ENCODE data around the gene FAIM2. TPM values are rescaled to one million over a fixed set of nuclear protein-coding genes. Genes with fewer than 3 reads are reported as not detected.
"Not testable (repeated sequence)": the region's sequence is repeated elsewhere in the genome, so short reads cannot be mapped to it uniquely, and the experiment has no call there.

The FAIM2 gene
- total and polyA plus RNA-seq, 2 donors, result 0.24 to 0.41 TPM

- H3K9me3 ChIP-seq (ENCODE audit: control insufficient read depth in 2 of 2, insufficient read depth in 1 of 2, low read length in 1 of 2); H3K27me3 ChIP-seq (ENCODE audit: control insufficient read depth in 2 of 2, insufficient read depth in 1 of 2, low read length in 1 of 2); H3K27ac ChIP-seq (ENCODE audit: low read depth in 1 of 2, low read length in 1 of 2); H3K36me3 ChIP-seq (ENCODE audit: control insufficient read depth in 2 of 2, insufficient read depth in 2 of 2, low read length in 1 of 2); H3K4me3 ChIP-seq (ENCODE audit: low read length in 2 of 2); DNase-seq (ENCODE audit: low read depth in 6 of 9, low spot score in 9 of 9): not testable (repeated sequence)
- 99% methylated on average over 8 of the region's 8 CpGs for WGBS
- peaks cover 0 to 15% of the 10 kb centered on the region in 2 donors for H3K4me1 ChIP-seq (ENCODE audit: control insufficient read depth in 2 of 2, insufficient read depth in 2 of 2, low read length in 2 of 2)
These were observed 31.9 kb downstream of the FAIM2 start for GRCh38 chr12:49871811-49872251.

GRCh38 chr12:49871263-49871561, 32.5 kb downstream of the FAIM2 start:
- Histone ChIP-seq H3K9me3 (ENCODE audit: control insufficient read depth in 2 of 2, insufficient read depth in 1 of 2, low read length in 1 of 2) (no peaks in the 10 kb centered on the region), H3K27me3 (ENCODE audit: control insufficient read depth in 2 of 2, insufficient read depth in 1 of 2, low read length in 1 of 2) (peaks cover 0 to 6% of the 10 kb centered on the region in 2 donors), H3K36me3 (ENCODE audit: control insufficient read depth in 2 of 2, insufficient read depth in 2 of 2, low read length in 1 of 2) (no peaks in the 10 kb centered on the region), H3K27ac (ENCODE audit: low read depth in 1 of 2, low read length in 1 of 2) (no peak overlapping the region), H3K4me3 (ENCODE audit: low read length in 2 of 2) (no peak overlapping the region), H3K4me1 (ENCODE audit: control insufficient read depth in 2 of 2, insufficient read depth in 2 of 2, low read length in 2 of 2) (peaks cover 0 to 15% of the 10 kb centered on the region in 2 donors)
- DNase-seq (ENCODE audit: low read depth in 6 of 9, low spot score in 9 of 9), result no peak
- 95% methylated on average over 4 of the region's 4 CpGs for WGBS

GRCh38 chr12:49870501-49871262, 33.0 kb downstream of the FAIM2 start:
- Histone ChIP-seq H3K27ac (ENCODE audit: low read depth in 1 of 2, low read length in 1 of 2) (no peak overlapping the region), H3K9me3 (ENCODE audit: control insufficient read depth in 2 of 2, insufficient read depth in 1 of 2, low read length in 1 of 2) (no peaks in the 10 kb centered on the region), H3K4me1 (ENCODE audit: control insufficient read depth in 2 of 2, insufficient read depth in 2 of 2, low read length in 2 of 2) (peaks cover 0 to 15% of the 10 kb centered on the region in 2 donors), H3K27me3 (ENCODE audit: control insufficient read depth in 2 of 2, insufficient read depth in 1 of 2, low read length in 1 of 2) (peaks cover 0 to 6% of the 10 kb centered on the region in 2 donors), H3K4me3 (ENCODE audit: low read length in 2 of 2) (no peak overlapping the region), H3K36me3 (ENCODE audit: control insufficient read depth in 2 of 2, insufficient read depth in 2 of 2, low read length in 1 of 2) (no peaks in the 10 kb centered on the region)
- no peak for DNase-seq (ENCODE audit: low read depth in 6 of 9, low spot score in 9 of 9)
- WGBS, result 98% methylated on average over 11 of the region's 11 CpGs

- H3K27me3 ChIP-seq (ENCODE audit: control insufficient read depth in 2 of 2, insufficient read depth in 1 of 2, low read length in 1 of 2), result peaks cover 0 to 9% of the 10 kb centered on the region in 2 donors
- H3K36me3 ChIP-seq (ENCODE audit: control insufficient read depth in 2 of 2, insufficient read depth in 2 of 2, low read length in 1 of 2), result no peaks in the 10 kb centered on the region
- peaks cover 0 to 15% of the 10 kb centered on the region in 2 donors for H3K4me1 ChIP-seq (ENCODE audit: control insufficient read depth in 2 of 2, insufficient read depth in 2 of 2, low read length in 2 of 2)
- WGBS, result 94% methylated on average over 14 of the region's 14 CpGs
- H3K9me3 ChIP-seq (ENCODE audit: control insufficient read depth in 2 of 2, insufficient read depth in 1 of 2, low read length in 1 of 2), result no peaks in the 10 kb centered on the region
- DNase-seq (ENCODE audit: low read depth in 6 of 9, low spot score in 9 of 9), result no peak
- H3K27ac ChIP-seq (ENCODE audit: low read depth in 1 of 2, low read length in 1 of 2), result peak overlapping the region in 1 of 2 donors; percentile 12
- H3K4me3 ChIP-seq (ENCODE audit: low read length in 2 of 2), result no peak overlapping the region
These were observed 33.7 kb downstream of the FAIM2 start for GRCh38 chr12:49869816-49870500.

GRCh38 chr12:49868952-49869815, 34.5 kb downstream of the FAIM2 start:
- no peaks in the 10 kb centered on the region for H3K9me3 ChIP-seq (ENCODE audit: control insufficient read depth in 2 of 2, insufficient read depth in 1 of 2, low read length in 1 of 2)
- no peak overlapping the region for H3K4me3 ChIP-seq (ENCODE audit: low read length in 2 of 2)
- peaks cover 0 to 15% of the 10 kb centered on the region in 2 donors for H3K4me1 ChIP-seq (ENCODE audit: control insufficient read depth in 2 of 2, insufficient read depth in 2 of 2, low read length in 2 of 2)
- peaks cover 0 to 9% of the 10 kb centered on the region in 2 donors for H3K27me3 ChIP-seq (ENCODE audit: control insufficient read depth in 2 of 2, insufficient read depth in 1 of 2, low read length in 1 of 2)
- H3K27ac ChIP-seq (ENCODE audit: low read depth in 1 of 2, low read length in 1 of 2), result peak overlapping the region in 1 of 2 donors; percentile 32
- peak in 5 of 9 donors; percentile 6 to 30 (median 8) for DNase-seq (ENCODE audit: low read depth in 6 of 9, low spot score in 9 of 9)
- 59% methylated on average over 16 of the region's 16 CpGs for WGBS
- no peaks in the 10 kb centered on the region for H3K36me3 ChIP-seq (ENCODE audit: control insufficient read depth in 2 of 2, insufficient read depth in 2 of 2, low read length in 1 of 2)

GRCh38 chr12:49868449-49868848, 35.3 kb downstream of the FAIM2 start:
- DNase-seq (ENCODE audit: low read depth in 6 of 9, low spot score in 9 of 9), result no peak
- no peaks in the 10 kb centered on the region for H3K36me3 ChIP-seq (ENCODE audit: control insufficient read depth in 2 of 2, insufficient read depth in 2 of 2, low read length in 1 of 2)
- peaks cover 0 to 15% of the 10 kb centered on the region in 2 donors for H3K4me1 ChIP-seq (ENCODE audit: control insufficient read depth in 2 of 2, insufficient read depth in 2 of 2, low read length in 2 of 2)
- no peak overlapping the region for H3K4me3 ChIP-seq (ENCODE audit: low read length in 2 of 2)
- peaks cover 0 to 7% of the 10 kb centered on the region in 2 donors for H3K27me3 ChIP-seq (ENCODE audit: control insufficient read depth in 2 of 2, insufficient read depth in 1 of 2, low read length in 1 of 2)
- peak overlapping the region in 1 of 2 donors; percentile 32 for H3K27ac ChIP-seq (ENCODE audit: low read depth in 1 of 2, low read length in 1 of 2)
- no peaks in the 10 kb centered on the region for H3K9me3 ChIP-seq (ENCODE audit: control insufficient read depth in 2 of 2, insufficient read depth in 1 of 2, low read length in 1 of 2)
- WGBS, result 95% methylated on average over 16 of the region's 16 CpGs

GRCh38 chr12:49867570-49868341, 35.9 kb downstream of the FAIM2 start:
- H3K27ac ChIP-seq (ENCODE audit: low read depth in 1 of 2, low read length in 1 of 2), result peak overlapping the region in 1 of 2 donors; percentile 1
- no peaks in the 10 kb centered on the region for H3K36me3 ChIP-seq (ENCODE audit: control insufficient read depth in 2 of 2, insufficient read depth in 2 of 2, low read length in 1 of 2)
- no peak overlapping the region for H3K4me3 ChIP-seq (ENCODE audit: low read length in 2 of 2)
- H3K9me3 ChIP-seq (ENCODE audit: control insufficient read depth in 2 of 2, insufficient read depth in 1 of 2, low read length in 1 of 2), result no peaks in the 10 kb centered on the region
- WGBS, result 74% methylated on average over 11 of the region's 11 CpGs
- peaks cover 0 to 7% of the 10 kb centered on the region in 2 donors for H3K27me3 ChIP-seq (ENCODE audit: control insufficient read depth in 2 of 2, insufficient read depth in 1 of 2, low read length in 1 of 2)
- H3K4me1 ChIP-seq (ENCODE audit: control insufficient read depth in 2 of 2, insufficient read depth in 2 of 2, low read length in 2 of 2), result peaks cover 0 to 15% of the 10 kb centered on the region in 2 donors
- no peak for DNase-seq (ENCODE audit: low read depth in 6 of 9, low spot score in 9 of 9)

GRCh38 chr12:49866859-49867569, 36.7 kb downstream of the FAIM2 start:
- 51% methylated on average over 19 of the region's 19 CpGs for WGBS
- peaks cover 0 to 7% of the 10 kb centered on the region in 2 donors for H3K27me3 ChIP-seq (ENCODE audit: control insufficient read depth in 2 of 2, insufficient read depth in 1 of 2, low read length in 1 of 2)
- no peak overlapping the region for H3K4me3 ChIP-seq (ENCODE audit: low read length in 2 of 2)
- peaks cover 0 to 13% of the 10 kb centered on the region in 2 donors for H3K4me1 ChIP-seq (ENCODE audit: control insufficient read depth in 2 of 2, insufficient read depth in 2 of 2, low read length in 2 of 2)
- H3K36me3 ChIP-seq (ENCODE audit: control insufficient read depth in 2 of 2, insufficient read depth in 2 of 2, low read length in 1 of 2), result no peaks in the 10 kb centered on the region
- no peak overlapping the region for H3K27ac ChIP-seq (ENCODE audit: low read depth in 1 of 2, low read length in 1 of 2)
- no peaks in the 10 kb centered on the region for H3K9me3 ChIP-seq (ENCODE audit: control insufficient read depth in 2 of 2, insufficient read depth in 1 of 2, low read length in 1 of 2)
- peak; percentile 34 to 75 (median 51) for DNase-seq (ENCODE audit: low read depth in 6 of 9, low spot score in 9 of 9)
